Mesendoderm (in vitro differentiated cells): Measurements from ENCODE around the gene TMEM115.

ENCODE experiments used
- DNase-seq: peaks from one replicate; pipeline ENCODE4 v3.0.0; 2013
- H2AK5ac ChIP-seq: 2 replicates; pipeline ENCODE4 v1.6.1; 2013; ENCODE audit warnings: low read length, inconsistent platforms
- H2BK120ac ChIP-seq: 2 replicates; pipeline ENCODE4 v1.6.1; 2013; ENCODE audit warnings: low read depth, mild to moderate bottlenecking, low read length, moderate library complexity, mixed read lengths
- H2BK15ac ChIP-seq: replicated peaks from 2 replicates; pipeline ENCODE4 v1.6.1; 2013; ENCODE audit warnings: low read depth, mild to moderate bottlenecking, moderate library complexity
- H2BK5ac ChIP-seq: 2 replicates; pipeline ENCODE4 v1.6.1; 2013; ENCODE audit warnings: low read length, inconsistent platforms
- H3K18ac ChIP-seq: 2 replicates; pipeline ENCODE4 v1.6.1; 2013; ENCODE audit warnings: mild to moderate bottlenecking, low read length, mixed read lengths
- H3K23ac ChIP-seq: one replicate; pipeline ENCODE4 v1.6.1; 2013; ENCODE audit warnings: low read length
- H3K27ac ChIP-seq: 2 replicates; pipeline ENCODE4 v1.5.1; 2013; ENCODE audit warnings: low read depth, mild to moderate bottlenecking, inconsistent platforms, low read length, moderate library complexity
- H3K27me3 ChIP-seq: 2 replicates; pipeline ENCODE4 v1.6.1; 2013; ENCODE audit warnings: low read length, control low read depth, mild to moderate bottlenecking, inconsistent platforms; ENCODE audit not compliant: insufficient read depth, poor library complexity
- H3K36me3 ChIP-seq: 2 replicates; pipeline ENCODE4 v1.6.1; 2013; ENCODE audit warnings: low read length, inconsistent platforms; ENCODE audit not compliant: control insufficient read depth, insufficient read depth
- H3K4ac ChIP-seq: one replicate; pipeline ENCODE4 v1.6.1; 2013; ENCODE audit warnings: low read depth, mild to moderate bottlenecking, low read length, moderate library complexity
- H3K4me1 ChIP-seq: 2 replicates; pipeline ENCODE4 v1.6.1; 2013; ENCODE audit warnings: low read depth, low read length, inconsistent platforms; ENCODE audit not compliant: control insufficient read depth
- H3K4me2 ChIP-seq: 2 replicates; pipeline ENCODE4 v1.6.1; 2013; ENCODE audit warnings: low read length
- H3K4me3 ChIP-seq: 2 replicates; pipeline ENCODE4 v1.5.1; 2013; ENCODE audit warnings: mild to moderate bottlenecking, low read length
- H3K56ac ChIP-seq: one replicate; pipeline ENCODE4 v1.6.1; 2013; ENCODE audit warnings: low read length
- H3K79me1 ChIP-seq: 2 replicates; pipeline ENCODE4 v1.6.1; 2013; ENCODE audit warnings: low read length, inconsistent platforms
- H3K79me2 ChIP-seq: 2 replicates; pipeline ENCODE4 v1.6.1; 2013; ENCODE audit warnings: mild to moderate bottlenecking, low read length; ENCODE audit not compliant: control insufficient read depth, insufficient read depth
- H3K9ac ChIP-seq: 2 replicates; pipeline ENCODE4 v1.6.1; 2013; ENCODE audit warnings: low read length, inconsistent platforms
- H4K5ac ChIP-seq: one replicate; pipeline ENCODE4 v1.6.1; 2013; ENCODE audit warnings: low read length
- H4K8ac ChIP-seq: one replicate; pipeline ENCODE4 v1.6.1; 2013; ENCODE audit warnings: low read depth, mild to moderate bottlenecking, control low read depth, low read length, moderate library complexity
- WGBS: extraction: QIAGEN DNeasy Blood & Tissue Kit; methylation state at CpG from one replicate; pipeline ENCODE4 v1.1.7; 2013; ENCODE audit warnings: low lambda C conversion rate, missing lambda C conversion rate; ENCODE audit not compliant: insufficient coverage; ENCODE audit errors: extremely low coverage; 5-methylcytosine and 5-hydroxymethylcytosine counted together

Gene TMEM115

DNA sequence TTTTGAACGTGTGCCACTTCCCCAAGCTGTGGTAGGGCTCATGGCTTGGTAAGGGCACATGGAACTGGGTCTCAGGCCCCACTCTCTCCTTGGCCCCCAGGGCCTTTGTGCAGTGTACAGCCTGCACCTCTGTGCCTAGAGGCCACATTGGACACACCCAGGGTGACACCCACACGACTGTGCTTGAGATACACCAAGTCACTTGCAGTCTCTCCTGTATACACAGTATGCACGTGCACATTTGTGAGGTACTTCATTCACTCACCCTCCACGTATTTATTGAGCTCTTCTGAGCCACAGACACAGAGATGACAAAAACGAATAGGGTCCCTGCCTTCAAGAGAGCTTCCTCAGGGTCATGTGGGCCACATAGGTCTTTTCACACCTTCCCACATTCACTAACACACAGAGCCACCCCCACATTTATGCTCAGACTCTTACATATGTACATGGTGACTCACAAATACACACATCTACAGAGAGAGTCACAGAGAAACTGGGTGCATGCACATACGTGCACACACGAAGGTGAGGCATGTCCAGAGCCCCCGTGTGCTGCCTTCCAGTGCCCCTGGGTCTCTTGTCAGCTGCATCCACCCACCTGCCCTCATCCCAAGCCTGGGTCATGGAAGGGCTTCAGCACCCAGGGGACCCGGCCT lies 9.8 kb upstream of the TMEM115 start:
- WGBS, result no CpG with 5 or more reads among the region's 9 CpGs
- Histone ChIP-seq H3K36me3 (no peaks in the 10 kb centered on the region), H3K79me1 (no peaks in the 10 kb centered on the region), H3K4me1 (peaks cover 3% of the 10 kb centered on the region), H3K9ac (no peak overlapping the region), H3K4me3 (no peak overlapping the region), H3K23ac (no peak overlapping the region), H3K56ac (peak overlapping the region; percentile 25), H3K79me2 (no peaks in the 10 kb centered on the region), H2BK120ac (no peak overlapping the region), H4K5ac (no peak overlapping the region), H3K4me2 (no peak overlapping the region), H2AK5ac (no peak overlapping the region), H3K18ac (no peak overlapping the region), H3K27me3 (no peaks in the 10 kb centered on the region), H2BK15ac (no peak overlapping the region), H3K4ac (no peak overlapping the region), H3K27ac (no peak overlapping the region), H4K8ac (no peak overlapping the region), H2BK5ac (no peak overlapping the region)
- DNase-seq, result no peak

GRCh38 chr3:50365842-50366220 lies 6.5 kb upstream of the TMEM115 start:
- Histone ChIP-seq H3K27me3 (no peaks in the 10 kb centered on the region), H3K79me1 (no peaks in the 10 kb centered on the region), H3K4me3 (no peak overlapping the region)

DNA sequence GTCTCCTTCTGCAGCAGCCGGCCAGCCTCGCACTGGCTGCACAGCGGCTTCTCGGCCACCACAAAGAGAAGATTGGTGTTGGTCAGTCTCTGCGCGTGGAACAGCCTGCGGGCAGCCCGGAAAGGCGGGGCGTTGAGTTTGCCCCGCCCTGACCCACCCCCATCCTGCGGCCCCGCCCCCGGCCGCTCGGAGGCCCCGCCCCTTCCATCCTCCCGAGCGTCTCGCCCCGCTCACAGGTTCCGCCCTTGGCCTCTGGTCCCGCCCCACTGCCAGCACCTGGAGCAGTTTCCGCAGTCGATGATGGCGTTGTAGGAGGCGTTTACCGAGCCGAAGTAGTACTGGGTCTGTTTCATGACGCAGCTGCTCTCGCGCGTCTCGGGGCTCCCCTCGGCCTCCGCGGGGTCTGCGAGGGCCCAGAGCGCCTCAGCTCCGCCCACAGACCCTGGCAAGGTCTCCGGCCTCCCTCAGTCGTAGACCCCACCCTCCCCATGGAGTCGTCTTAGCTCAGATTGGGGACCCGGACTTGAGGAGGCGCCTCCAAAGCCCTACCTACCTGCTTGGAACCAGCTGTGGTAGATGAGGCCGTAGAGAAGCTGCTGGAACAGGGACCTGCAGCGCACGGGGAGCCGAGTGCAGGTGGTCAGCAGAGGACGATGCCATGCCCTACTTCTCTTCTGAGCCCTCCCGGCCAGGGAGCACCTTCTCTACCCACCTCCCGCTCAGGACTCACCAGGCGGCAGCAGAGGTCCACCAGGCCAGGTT lies 5.9 kb upstream of the TMEM115 start:
- Histone ChIP-seq H2AK5ac (no peak overlapping the region), H3K9ac (peak overlapping the region; percentile 80), H3K4ac (no peak overlapping the region), H3K56ac (peak overlapping the region; percentile 89), H4K5ac (no peak overlapping the region), H3K79me1 (no peaks in the 10 kb centered on the region), H3K4me2 (peak overlapping the region; percentile 95), H2BK120ac (no peak overlapping the region), H3K4me1 (no peaks in the 10 kb centered on the region), H2BK5ac (no peak overlapping the region), H3K27me3 (no peaks in the 10 kb centered on the region), H3K23ac (no peak overlapping the region), H4K8ac (no peak overlapping the region), H2BK15ac (no peak overlapping the region), H3K4me3 (peak overlapping the region; percentile 43), H3K79me2 (no peaks in the 10 kb centered on the region), H3K18ac (peak overlapping the region; percentile 10), H3K27ac (no peak overlapping the region), H3K36me3 (no peaks in the 10 kb centered on the region)
- peak; percentile 93 for DNase-seq
- WGBS, result no CpG with 5 or more reads among the region's 53 CpGs

More at GRCh38 chr3:50365842-50366220, 6.5 kb upstream of the TMEM115 start:
- no peak overlapping the region for H2AK5ac ChIP-seq
- H3K27ac ChIP-seq, result no peak overlapping the region
- no CpG with 5 or more reads among the region's 5 CpGs for WGBS
- no peak for DNase-seq
- peak overlapping the region; percentile 80 for H3K9ac ChIP-seq
- H4K8ac ChIP-seq, result no peak overlapping the region
- H3K36me3 ChIP-seq, result no peaks in the 10 kb centered on the region
- H3K56ac ChIP-seq, result peak overlapping the region; percentile 65
- H3K18ac ChIP-seq, result no peak overlapping the region
- H3K79me2 ChIP-seq, result no peaks in the 10 kb centered on the region
- no peak overlapping the region for H3K4me2 ChIP-seq
- no peak overlapping the region for H4K5ac ChIP-seq
- no peak overlapping the region for H3K4ac ChIP-seq
- H2BK5ac ChIP-seq, result no peak overlapping the region
- no peak overlapping the region for H2BK120ac ChIP-seq
- no peaks in the 10 kb centered on the region for H3K4me1 ChIP-seq
- H2BK15ac ChIP-seq, result no peak overlapping the region
- no peak overlapping the region for H3K23ac ChIP-seq

DNA sequence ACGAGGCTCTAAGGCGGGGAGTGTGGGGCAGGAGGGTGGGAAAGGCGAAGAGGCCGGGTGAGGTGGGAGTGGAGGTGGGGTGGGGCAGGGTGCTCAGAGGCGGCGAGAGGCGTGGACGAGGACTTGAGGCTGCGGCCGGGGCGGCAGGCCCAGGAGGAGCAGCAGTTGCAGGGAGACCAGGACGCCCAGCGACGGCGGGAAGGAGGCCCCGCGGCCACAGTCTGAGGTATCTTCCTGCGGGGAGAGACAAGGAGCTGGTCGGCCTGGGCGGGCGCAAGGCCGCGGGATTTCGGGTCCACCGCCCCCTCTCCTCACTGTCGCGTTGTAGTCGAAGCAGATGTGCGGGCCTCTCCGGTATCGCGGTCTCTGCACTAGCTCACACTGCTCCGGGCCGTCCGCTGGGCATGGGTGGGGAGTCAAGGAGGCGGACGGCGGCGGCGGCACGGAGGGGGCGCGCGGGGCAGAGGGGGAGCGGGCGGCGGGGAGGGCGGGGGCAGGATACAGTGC lies 5.3 kb upstream of the TMEM115 start:
- H3K27ac ChIP-seq, result no peak overlapping the region
- peak overlapping the region; percentile 80 for H3K9ac ChIP-seq

GRCh38 chr3:50359760-50360110 lies 414 bp upstream of the TMEM115 start:
- no peak overlapping the region for H4K8ac ChIP-seq
- peak overlapping the region; percentile 21 for H4K5ac ChIP-seq
- no CpG with 5 or more reads among the region's 8 CpGs for WGBS
- no peak overlapping the region for H2AK5ac ChIP-seq
- no peak overlapping the region for H3K23ac ChIP-seq
- H3K18ac ChIP-seq, result no peak overlapping the region
- peaks cover 17% of the 10 kb centered on the region for H3K79me2 ChIP-seq
- peaks cover 3% of the 10 kb centered on the region for H3K36me3 ChIP-seq
- H2BK120ac ChIP-seq, result no peak overlapping the region
- H3K27ac ChIP-seq, result no peak overlapping the region
- peak overlapping the region; percentile 44 for H3K9ac ChIP-seq
- H3K4me2 ChIP-seq, result peak overlapping the region; percentile 92
- H2BK5ac ChIP-seq, result no peak overlapping the region
- peak overlapping the region; percentile 77 for H3K56ac ChIP-seq
- H3K79me1 ChIP-seq, result peaks cover 28% of the 10 kb centered on the region
- no peak overlapping the region for H2BK15ac ChIP-seq
- H3K4ac ChIP-seq, result no peak overlapping the region
- peak overlapping the region; percentile 44 for H3K4me3 ChIP-seq
- H3K4me1 ChIP-seq, result peaks cover 18% of the 10 kb centered on the region
- H3K27me3 ChIP-seq, result no peaks in the 10 kb centered on the region
- DNase-seq, result no peak

More for the DNA sequence above, 5.3 kb upstream of the TMEM115 start:
- DNase-seq, result peak; percentile 50
- Histone ChIP-seq H3K79me1 (no peaks in the 10 kb centered on the region), H2BK15ac (no peak overlapping the region), H4K8ac (no peak overlapping the region), H2AK5ac (no peak overlapping the region), H3K4ac (no peak overlapping the region), H3K27me3 (no peaks in the 10 kb centered on the region), H3K4me1 (peaks cover 3% of the 10 kb centered on the region), H3K4me3 (peak overlapping the region; percentile 30), H3K56ac (peak overlapping the region; percentile 89), H4K5ac (no peak overlapping the region), H2BK5ac (no peak overlapping the region), H3K18ac (peak overlapping the region; percentile 10), H2BK120ac (no peak overlapping the region), H3K36me3 (no peaks in the 10 kb centered on the region), H3K23ac (no peak overlapping the region), H3K79me2 (no peaks in the 10 kb centered on the region), H3K4me2 (peak overlapping the region; percentile 83)
- WGBS, result no CpG with 5 or more reads among the region's 48 CpGs
